ENCODE measurements around the gene CACNA1H.

CACNA1H gene

GRCh38 chr16:1135459-1135825 is 17.5 kb upstream of the CACNA1H start:
- Histone ChIP-seq H3K27me3 (no peaks in the 10 kb centered on the region), H3K4me3 (ENCODE audit: low read depth, low read length) (no peak overlapping the region), H3K36me3 (no peaks in the 10 kb centered on the region), H3K4me1 (no peaks in the 10 kb centered on the region), H3K9me3 (no peaks in the 10 kb centered on the region)
- DNase-seq = no peak
- TF ChIP-seq, protein P1, sequence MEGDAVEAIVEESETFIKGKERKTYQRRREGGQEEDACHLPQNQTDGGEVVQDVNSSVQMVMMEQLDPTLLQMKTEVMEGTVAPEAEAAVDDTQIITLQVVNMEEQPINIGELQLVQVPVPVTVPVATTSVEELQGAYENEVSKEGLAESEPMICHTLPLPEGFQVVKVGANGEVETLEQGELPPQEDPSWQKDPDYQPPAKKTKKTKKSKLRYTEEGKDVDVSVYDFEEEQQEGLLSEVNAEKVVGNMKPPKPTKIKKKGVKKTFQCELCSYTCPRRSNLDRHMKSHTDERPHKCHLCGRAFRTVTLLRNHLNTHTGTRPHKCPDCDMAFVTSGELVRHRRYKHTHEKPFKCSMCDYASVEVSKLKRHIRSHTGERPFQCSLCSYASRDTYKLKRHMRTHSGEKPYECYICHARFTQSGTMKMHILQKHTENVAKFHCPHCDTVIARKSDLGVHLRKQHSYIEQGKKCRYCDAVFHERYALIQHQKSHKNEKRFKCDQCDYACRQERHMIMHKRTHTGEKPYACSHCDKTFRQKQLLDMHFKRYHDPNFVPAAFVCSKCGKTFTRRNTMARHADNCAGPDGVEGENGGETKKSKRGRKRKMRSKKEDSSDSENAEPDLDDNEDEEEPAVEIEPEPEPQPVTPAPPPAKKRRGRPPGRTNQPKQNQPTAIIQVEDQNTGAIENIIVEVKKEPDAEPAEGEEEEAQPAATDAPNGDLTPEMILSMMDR (IDR thresholded peaks at IDR 0.05; ENCODE audit: low read depth, low read length) = no peak

DNA sequence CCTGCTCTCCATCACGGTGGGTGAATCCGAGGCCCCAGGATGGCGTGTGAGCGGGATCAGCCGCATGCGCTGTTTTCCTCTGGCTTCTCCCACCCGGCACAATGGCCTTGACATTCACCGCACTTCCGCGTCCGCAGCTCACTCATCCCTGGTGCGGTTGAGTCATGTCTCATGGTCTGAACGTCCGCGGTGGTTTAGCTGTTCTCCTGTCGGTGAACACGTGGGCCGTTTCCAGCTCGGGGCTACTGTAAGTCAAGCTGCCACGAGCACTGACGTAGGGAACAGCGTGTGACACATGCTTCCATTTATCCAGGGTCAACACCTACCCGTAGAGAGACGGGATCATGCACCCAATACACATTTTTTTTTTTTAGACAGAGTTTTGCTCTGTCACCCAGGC is 15.3 kb upstream of the CACNA1H start:
- Histone ChIP-seq H3K27me3 (no peaks in the 10 kb centered on the region), H3K36me3 (no peaks in the 10 kb centered on the region), H3K4me3 (ENCODE audit: low read depth, low read length) (no peak overlapping the region), H3K4me1 (no peaks in the 10 kb centered on the region), H3K9me3 (no peaks in the 10 kb centered on the region)
- no peak for DNase-seq
- TF ChIP-seq, protein P1 (IDR thresholded peaks at IDR 0.05; ENCODE audit: low read depth, low read length) = no peak

DNA sequence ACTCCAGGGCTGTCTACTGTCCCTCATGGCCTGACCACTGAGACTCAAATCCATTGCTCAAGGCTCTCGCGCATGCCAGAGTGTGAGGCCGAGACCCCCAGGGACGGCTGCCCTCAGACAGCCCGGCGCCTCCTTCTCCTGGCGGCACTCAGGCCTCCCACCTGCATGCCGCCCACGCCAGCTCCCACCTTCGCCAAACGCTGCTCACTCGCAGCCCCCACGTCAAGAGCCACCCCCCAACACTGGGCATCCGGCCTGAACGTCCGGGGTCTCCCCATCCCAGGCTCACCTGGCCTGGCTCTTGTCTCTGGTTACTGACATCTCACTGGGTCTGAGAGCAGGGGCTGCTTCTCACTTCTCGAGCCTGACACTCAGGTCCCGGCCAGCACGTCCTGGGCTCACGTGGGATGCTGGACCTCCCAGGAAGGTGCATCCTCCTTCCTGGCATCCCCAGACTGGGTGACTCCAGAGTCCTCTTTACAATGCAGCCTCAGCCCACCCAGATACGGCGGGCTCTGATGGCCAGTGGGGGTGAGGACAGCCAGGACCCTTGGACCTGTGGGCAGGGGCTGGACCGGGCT is 12.2 kb upstream of the CACNA1H start:
- TF ChIP-seq, protein P1 (IDR thresholded peaks at IDR 0.05; ENCODE audit: low read depth, low read length) = no peak
- Histone ChIP-seq H3K36me3 (no peaks in the 10 kb centered on the region), H3K4me3 (ENCODE audit: low read depth, low read length) (no peak overlapping the region), H3K27me3 (no peaks in the 10 kb centered on the region), H3K4me1 (no peaks in the 10 kb centered on the region), H3K9me3 (no peaks in the 10 kb centered on the region)
- no peak for DNase-seq

DNA sequence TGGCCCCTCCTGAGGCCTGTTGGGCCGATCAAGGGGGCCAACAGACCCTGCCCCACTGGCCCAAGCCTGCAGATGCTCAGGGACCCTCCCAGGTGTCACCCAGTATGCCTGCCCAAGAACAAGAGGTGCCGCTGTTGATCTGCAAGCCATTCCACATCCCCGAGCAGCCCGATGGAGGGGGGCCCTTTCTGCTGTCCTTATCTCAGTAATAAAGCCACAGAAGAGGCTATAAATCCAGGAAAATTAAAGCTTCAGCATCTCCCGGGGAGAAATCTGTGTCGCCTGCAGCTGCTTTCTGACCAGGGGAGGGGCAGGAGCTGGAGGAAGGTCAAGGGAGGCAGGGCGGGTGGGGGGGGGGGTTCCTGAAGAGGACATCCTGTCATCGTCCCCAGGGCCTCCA is 11.7 kb upstream of the CACNA1H start:
- no peak for DNase-seq
- Histone ChIP-seq H3K27me3 (no peaks in the 10 kb centered on the region), H3K36me3 (no peaks in the 10 kb centered on the region), H3K4me3 (ENCODE audit: low read depth, low read length) (no peak overlapping the region), H3K4me1 (no peaks in the 10 kb centered on the region), H3K9me3 (no peaks in the 10 kb centered on the region)
- TF ChIP-seq, protein P1 (IDR thresholded peaks at IDR 0.05; ENCODE audit: low read depth, low read length) = no peak

DNA sequence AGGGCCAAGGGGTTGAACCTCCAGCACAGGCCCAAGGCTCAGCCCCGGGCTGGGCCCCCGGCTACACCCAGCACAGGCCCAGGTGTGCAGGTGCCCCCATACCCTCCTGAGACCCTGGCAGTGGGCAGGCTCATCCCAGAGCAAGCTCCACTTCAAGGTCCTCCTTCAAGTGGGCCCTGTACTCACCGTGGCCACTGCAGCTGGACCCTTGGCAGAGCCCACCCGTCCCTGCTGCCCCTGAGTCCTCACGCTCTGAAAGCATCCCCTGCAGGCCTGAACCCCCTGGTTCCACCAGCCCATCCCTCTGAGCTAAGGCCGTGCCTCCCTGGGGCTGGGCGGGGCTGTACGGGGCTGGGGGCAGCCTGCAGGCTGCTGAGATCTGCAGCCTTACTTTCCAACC is 11.2 kb upstream of the CACNA1H start:
- no peaks in the 10 kb centered on the region for H3K27me3 ChIP-seq
- H3K9me3 ChIP-seq = no peaks in the 10 kb centered on the region
- no peak for DNase-seq
- no peak overlapping the region for H3K4me3 ChIP-seq (ENCODE audit: low read depth, low read length)
- no peaks in the 10 kb centered on the region for H3K4me1 ChIP-seq
- H3K36me3 ChIP-seq = no peaks in the 10 kb centered on the region
- TF ChIP-seq, protein P1 (IDR thresholded peaks at IDR 0.05; ENCODE audit: low read depth, low read length) = no peak

DNA sequence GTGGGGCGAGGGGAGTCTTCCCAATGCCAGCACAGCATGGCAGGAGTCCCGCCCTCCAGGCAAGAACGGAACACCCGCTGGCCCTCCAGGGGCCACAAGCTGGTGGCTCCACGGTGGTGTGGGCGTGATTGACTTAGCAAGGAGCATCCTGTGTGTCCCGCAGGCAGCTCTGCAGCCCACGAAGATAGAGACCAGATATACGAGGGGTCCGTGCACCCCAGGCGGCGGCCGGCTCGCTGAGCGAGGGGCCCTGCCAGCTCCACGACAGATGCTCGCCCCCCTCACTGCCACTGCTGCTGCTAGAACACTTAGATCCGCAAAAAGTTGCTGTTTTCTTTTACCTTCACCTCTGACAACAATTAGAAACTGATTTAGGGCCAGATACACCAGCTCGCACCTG is 10.0 kb upstream of the CACNA1H start:
- H3K4me3 ChIP-seq (ENCODE audit: low read depth, low read length) = no peak overlapping the region
- H3K36me3 ChIP-seq = no peaks in the 10 kb centered on the region
- no peak for DNase-seq
- H3K27me3 ChIP-seq = no peaks in the 10 kb centered on the region
- H3K9me3 ChIP-seq = no peaks in the 10 kb centered on the region
- H3K4me1 ChIP-seq = no peaks in the 10 kb centered on the region
- TF ChIP-seq, protein P1 (IDR thresholded peaks at IDR 0.05; ENCODE audit: low read depth, low read length) = no peak

All from BE2C (cell line).